Mesenchymal stem cell (in vitro differentiated cells and primary cell): ENCODE data around the gene NACC2.

Source experiments
- DNase-seq: peaks from one replicate; pipeline ENCODE4 v3.0.0-alpha.2; 2013
- H2AFZ ChIP-seq: one replicate; pipeline ENCODE4 v1.6.1; 2013; ENCODE audit warnings: low read depth, mild to moderate bottlenecking, control low read depth, inconsistent platforms, low read length, moderate library complexity
- H2AK5ac ChIP-seq: 2 replicates; pipeline ENCODE4 v1.6.1; 2013; ENCODE audit warnings: low read length, moderate library complexity, mild to moderate bottlenecking, inconsistent platforms; ENCODE audit not compliant: severe bottlenecking
- H2BK120ac ChIP-seq: one replicate; pipeline ENCODE4 v1.6.1; 2013; ENCODE audit warnings: low read depth, mild to moderate bottlenecking, inconsistent platforms, low read length, moderate library complexity
- H2BK12ac ChIP-seq, 2 experiments: one replicate each; pipeline ENCODE4 v1.6.1; 2013; ENCODE audit warnings: inconsistent platforms in 2 of 2, low read length in 2 of 2, mild to moderate bottlenecking in 2 of 2, moderate library complexity in 2 of 2, control low read depth in 1 of 2
- H2BK15ac ChIP-seq: one replicate; pipeline ENCODE4 v1.6.1; 2013; ENCODE audit warnings: mild to moderate bottlenecking, low read depth, inconsistent platforms; ENCODE audit not compliant: poor library complexity, severe bottlenecking
- H2BK5ac ChIP-seq: 2 replicates; pipeline ENCODE4 v1.6.1; 2013; ENCODE audit warnings: low read depth, mild to moderate bottlenecking, low read length, control low read depth, inconsistent platforms; ENCODE audit not compliant: poor library complexity, severe bottlenecking
- H3K14ac ChIP-seq, 2 experiments: one replicate each; pipeline ENCODE4 v1.6.1; 2013; ENCODE audit warnings: inconsistent platforms in 2 of 2, low read length in 2 of 2, control low read depth in 1 of 2, mild to moderate bottlenecking in 1 of 2, moderate library complexity in 1 of 2
- H3K18ac ChIP-seq, 2 experiments: one replicate each; pipeline ENCODE4 v1.6.1; 2013; ENCODE audit warnings: inconsistent platforms in 2 of 2, low read length in 2 of 2, control low read depth in 1 of 2, low read depth in 1 of 2, mild to moderate bottlenecking in 1 of 2
- H3K23ac ChIP-seq, 2 experiments: one replicate each; pipeline ENCODE4 v1.6.1; 2013; ENCODE audit warnings: inconsistent platforms in 2 of 2, low read length in 2 of 2, mild to moderate bottlenecking in 2 of 2, moderate library complexity in 2 of 2, control low read depth in 1 of 2
- H3K27ac ChIP-seq: 2 replicates; pipeline ENCODE4 v1.5.1; 2013; ENCODE audit warnings: mild to moderate bottlenecking, moderate library complexity, low read length, control low read depth, inconsistent platforms; ENCODE audit not compliant: poor library complexity, severe bottlenecking
- H3K27me3 ChIP-seq, 2 experiments: 2 replicates each; pipeline versions ENCODE4 v1.6.1 to v1.7.0; 2013; ENCODE audit warnings: low read length in 2 of 2, mild to moderate bottlenecking in 2 of 2, moderate library complexity in 2 of 2, control low read depth in 1 of 2, inconsistent platforms in 1 of 2; ENCODE audit not compliant: control insufficient read depth in 1 of 2, insufficient read depth in 1 of 2
- H3K36me3 ChIP-seq, 2 experiments: 2 replicates each; pipeline versions ENCODE4 v1.6.1 to v1.7.0; 2013; ENCODE audit warnings: low read length in 2 of 2, control low read depth in 1 of 2, inconsistent platforms in 1 of 2, low read depth in 1 of 2, mild to moderate bottlenecking in 1 of 2; ENCODE audit not compliant: insufficient read depth in 2 of 2, control insufficient read depth in 1 of 2
- H3K4ac ChIP-seq, 2 experiments: one replicate each; pipeline ENCODE4 v1.6.1; 2013; ENCODE audit warnings: inconsistent platforms in 2 of 2, low read length in 2 of 2, mild to moderate bottlenecking in 2 of 2, moderate library complexity in 2 of 2, control low read depth in 1 of 2, low read depth in 1 of 2
- H3K4me1 ChIP-seq: 2 replicates; pipeline ENCODE4 v1.6.1; 2013; ENCODE audit warnings: low read depth, low read length, control low read depth; ENCODE audit not compliant: control insufficient read depth, insufficient read depth
- H3K4me2 ChIP-seq: 2 replicates; pipeline ENCODE4 v1.6.1; 2013; ENCODE audit warnings: low read length, mild to moderate bottlenecking, inconsistent platforms; ENCODE audit not compliant: poor library complexity, severe bottlenecking
- H3K4me3 ChIP-seq, 2 experiments: 2 replicates each; pipeline versions ENCODE4 v1.5.1 to v1.7.0; 2013; ENCODE audit warnings: low read length in 2 of 2, mild to moderate bottlenecking in 2 of 2, control low read depth in 1 of 2, low read depth in 1 of 2; ENCODE audit not compliant: insufficient read depth in 1 of 2
- H3K79me1 ChIP-seq: replicated peaks from 2 replicates; pipeline ENCODE4 v1.6.1; 2013; ENCODE audit warnings: mild to moderate bottlenecking, control low read depth, low read length, inconsistent platforms; ENCODE audit not compliant: poor library complexity, severe bottlenecking
- H3K9ac ChIP-seq: 2 replicates; pipeline ENCODE4 v1.7.0; 2013; ENCODE audit warnings: mild to moderate bottlenecking, low read length, moderate library complexity
- H3K9me3 ChIP-seq: 2 replicates; pipeline ENCODE4 v1.7.0; 2013; ENCODE audit warnings: mild to moderate bottlenecking, low read length; ENCODE audit not compliant: control insufficient read depth
- H4K8ac ChIP-seq: one replicate; pipeline ENCODE4 v1.6.1; 2013; ENCODE audit warnings: inconsistent platforms, mild to moderate bottlenecking, low read length, moderate library complexity
- H4K91ac ChIP-seq: one replicate; pipeline ENCODE4 v1.6.1; 2013; ENCODE audit warnings: mild to moderate bottlenecking, low read length, inconsistent platforms
- WGBS: methylation state at CpG from one replicate; pipeline ENCODE4 v1.1.7; 2013; ENCODE audit warnings: mixed read lengths; 5-methylcytosine and 5-hydroxymethylcytosine counted together

NACC2 gene

GRCh38 chr9:136109351-136110081, 14.4 kb upstream of the NACC2 start:
- Histone ChIP-seq H3K79me1 (peaks cover 5% of the 10 kb centered on the region), H3K23ac (peak overlapping the region; percentile 55 to 77), H2BK12ac (peak overlapping the region; percentile 85 to 100), H2AK5ac (peak overlapping the region; percentile 88), H2BK15ac (peak overlapping the region; percentile 86), H2BK5ac (peak overlapping the region; percentile 88), H3K14ac (peak overlapping the region in 1 of 2 experiments; percentile 95), H3K9ac (peak overlapping the region; percentile 77), H4K8ac (peak overlapping the region; percentile 92), H3K27me3 (peaks cover 0 to 3% of the 10 kb centered on the region in 2 experiments), H3K4me3 (peak overlapping the region; percentile 33 to 73), H3K4me2 (peak overlapping the region; percentile 69), H2AFZ (no peak overlapping the region), H2BK120ac (peak overlapping the region; percentile 95), H3K4ac (peak overlapping the region; percentile 90 to 96), H3K4me1 (peaks cover 61% of the 10 kb centered on the region), H3K9me3 (no peaks in the 10 kb centered on the region), H3K18ac (peak overlapping the region; percentile 85 to 91), H3K36me3 (peaks cover 3 to 4% of the 10 kb centered on the region in 2 experiments), H3K27ac (peak overlapping the region; percentile 82), H4K91ac (peak overlapping the region; percentile 99)
- DNase-seq, result peak; percentile 87
- 3% methylated on average over 48 of the region's 48 CpGs for WGBS

DNA sequence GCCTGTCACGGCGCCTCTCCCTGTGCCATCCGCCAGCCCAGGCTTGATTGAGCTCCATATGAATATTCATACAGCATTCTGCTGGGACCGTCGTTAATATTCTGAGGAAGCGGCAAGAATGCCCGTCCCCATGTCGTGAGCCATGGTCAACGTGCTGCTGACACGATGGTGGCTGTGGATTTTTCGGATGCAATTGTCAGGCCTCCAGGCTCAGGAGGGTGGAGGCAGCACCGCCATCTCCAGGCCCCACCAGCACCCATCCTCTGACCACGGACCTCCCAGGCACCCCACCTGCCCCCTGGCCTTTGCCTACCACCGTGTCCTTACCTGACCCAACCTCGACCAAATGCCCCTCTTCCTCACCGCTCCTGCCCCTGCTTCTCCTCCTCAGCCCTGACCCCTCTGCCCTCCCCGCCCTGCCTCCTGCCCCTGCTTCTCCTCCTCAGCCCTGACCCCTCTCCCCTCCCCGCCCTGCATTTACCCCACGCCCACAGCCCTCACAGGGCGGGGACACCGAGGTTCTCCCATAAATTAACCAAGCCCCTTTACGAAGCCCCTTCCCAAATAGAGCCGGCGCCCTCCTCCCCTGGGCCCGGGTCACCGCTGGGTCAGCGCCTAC, 13.7 kb upstream of the NACC2 start:
- H3K36me3 ChIP-seq, result no peaks in the 10 kb centered on the region
- peak overlapping the region in 1 of 2 experiments; percentile 84 for H3K14ac ChIP-seq
- H3K4me1 ChIP-seq, result peaks cover 66% of the 10 kb centered on the region
- H2BK12ac ChIP-seq, result peak overlapping the region; percentile 85 to 96
- H4K8ac ChIP-seq, result peak overlapping the region; percentile 92
- H3K79me1 ChIP-seq, result peaks cover 3% of the 10 kb centered on the region
- no peak overlapping the region for H2BK5ac ChIP-seq
- 84% methylated on average over 27 of the region's 27 CpGs for WGBS
- peaks cover under 1 to 9% of the 10 kb centered on the region in 2 experiments for H3K27me3 ChIP-seq
- no peak overlapping the region for H2AFZ ChIP-seq
- H3K4ac ChIP-seq, result peak overlapping the region; percentile 79 to 90
- peak overlapping the region; percentile 82 for H2BK15ac ChIP-seq
- no peak overlapping the region for H3K27ac ChIP-seq
- peak overlapping the region; percentile 95 for H2BK120ac ChIP-seq
- no peak overlapping the region for H3K23ac ChIP-seq
- no peaks in the 10 kb centered on the region for H3K9me3 ChIP-seq
- H4K91ac ChIP-seq, result peak overlapping the region; percentile 94
- no peak overlapping the region for H3K4me3 ChIP-seq
- H3K9ac ChIP-seq, result peak overlapping the region; percentile 43
- H3K18ac ChIP-seq, result peak overlapping the region; percentile 85 to 91
- peak overlapping the region; percentile 69 for H3K4me2 ChIP-seq
- DNase-seq, result no peak
- H2AK5ac ChIP-seq, result peak overlapping the region; percentile 85

- H3K27me3 ChIP-seq, result peaks cover 6 to 15% of the 10 kb centered on the region in 2 experiments
- H4K91ac ChIP-seq, result peak overlapping the region; percentile 94
- H3K23ac ChIP-seq, result no peak overlapping the region
- H3K4me1 ChIP-seq, result peaks cover 69% of the 10 kb centered on the region
- H3K36me3 ChIP-seq, result no peaks in the 10 kb centered on the region
- peak overlapping the region; percentile 44 to 61 for H3K4ac ChIP-seq
- WGBS, result 92% methylated on average over 29 of the region's 29 CpGs
- H2BK5ac ChIP-seq, result no peak overlapping the region
- H3K9ac ChIP-seq, result no peak overlapping the region
- H3K4me3 ChIP-seq, result no peak overlapping the region
- H3K27ac ChIP-seq, result no peak overlapping the region
- H2BK12ac ChIP-seq, result peak overlapping the region; percentile 49 to 96
- H2BK15ac ChIP-seq, result peak overlapping the region; percentile 50
- no peak overlapping the region for H2AFZ ChIP-seq
- peak overlapping the region; percentile 52 for H4K8ac ChIP-seq
- peaks cover 2% of the 10 kb centered on the region for H3K79me1 ChIP-seq
- peak overlapping the region; percentile 35 to 85 for H3K18ac ChIP-seq
- H2AK5ac ChIP-seq, result peak overlapping the region; percentile 85
- no peaks in the 10 kb centered on the region for H3K9me3 ChIP-seq
- H3K14ac ChIP-seq, result no peak overlapping the region
- DNase-seq, result no peak
- no peak overlapping the region for H3K4me2 ChIP-seq
- peak overlapping the region; percentile 65 for H2BK120ac ChIP-seq
These were observed 13.0 kb upstream of the NACC2 start for GRCh38 chr9:136107953-136108647.
